Spleen (tissue), 11 donors: ENCODE results near the gene GMEB2. TPM values are rescaled to one million over a fixed set of nuclear protein-coding genes. Genes with fewer than 3 reads are reported as not detected.

Experiments used
- DNase-seq: peaks from one replicate; pipeline ENCODE4 v3.0.0-alpha.2; 2020
- H3K27ac ChIP-seq, 8 donors: fragments of 200-600 bp; sonication (generic) in 7 of 8; 1 replicate in 4 of 8; 2 replicates in 4 of 8; pipeline versions ENCODE4 v1.5.0 to v1.8.0; 2016 to 2021; ENCODE audit warnings: inconsistent platforms in 4 of 8, mild to moderate bottlenecking in 4 of 8, moderate library complexity in 1 of 8
- H3K27me3 ChIP-seq, 7 donors: fragments of 200-600 bp; sonication (generic) in 6 of 7; replicated peaks in 1 of 7; 1 replicate in 4 of 7; 2 replicates in 3 of 7; pipeline versions ENCODE4 v1.5.0 to v1.8.0; 2016 to 2021; ENCODE audit warnings: inconsistent platforms in 3 of 7, mild to moderate bottlenecking in 1 of 7
- H3K36me3 ChIP-seq, 6 donors: fragments of 200-600 bp; sonication (generic) in 5 of 6; 1 replicate in 4 of 6; 2 replicates in 2 of 6; pipeline versions ENCODE4 v1.5.0 to v1.8.0; 2016 to 2021; ENCODE audit warnings: inconsistent platforms in 2 of 6
- H3K4me1 ChIP-seq, 6 donors: fragments of 200-600 bp; sonication (generic) in 5 of 6; 1 replicate in 3 of 6; 2 replicates in 3 of 6; pipeline versions ENCODE4 v1.5.0 to v1.8.0; 2016 to 2021; ENCODE audit warnings: inconsistent platforms in 3 of 6
- H3K4me3 ChIP-seq, 8 donors: fragments of 200-600 bp; sonication (generic) in 7 of 8; 1 replicate in 4 of 8; 2 replicates in 4 of 8; pipeline versions ENCODE4 v1.5.0 to v1.8.0; 2016 to 2021; ENCODE audit warnings: inconsistent platforms in 4 of 8, mild to moderate bottlenecking in 4 of 8, moderate library complexity in 2 of 8
- H3K9me3 ChIP-seq, 8 donors: fragments of 200-600 bp; sonication (generic) in 7 of 8; 1 replicate in 4 of 8; 2 replicates in 4 of 8; pipeline versions ENCODE4 v1.5.0 to v1.8.0; 2016 to 2021; ENCODE audit warnings: inconsistent platforms in 4 of 8
- CTCF ChIP-seq, 11 experiments: fragments of 200-600 bp in 7 of 11; fragments of 450-650 bp in 4 of 11; sonication (generic) in 4 of 11; IDR thresholded peaks in 8 of 11; conservative IDR thresholded peaks in 3 of 11; 1 replicate in 7 of 11; 2 replicates in 4 of 11; pipeline versions ENCODE4 v1.4.0 to v1.8.0; 2016 to 2021; ENCODE audit warnings: antibody characterized with exemption in 11 of 11, inconsistent platforms in 4 of 11, mild to moderate bottlenecking in 1 of 11
- POLR2A ChIP-seq, 3 donors: fragments of 450-650 bp; IDR thresholded peaks; one replicate each; pipeline ENCODE4 v1.5.1; 2017; ENCODE audit warnings: antibody characterized with exemption in 3 of 3, mild to moderate bottlenecking in 1 of 3
- POLR2AphosphoS5 ChIP-seq, 3 donors: sonication (generic); formaldehyde crosslinking; IDR thresholded peaks; one replicate each; pipeline ENCODE4 v1.5.1; 2017; ENCODE audit warnings: antibody characterized with exemption in 3 of 3
- WGBS, 5 donors: extraction: QIAGEN DNeasy Blood & Tissue Kit in 3 of 5; methylation state at CpG; one replicate each; pipeline versions ENCODE4 v1.1.5 to v1.1.7; 2013 to 2018; 5-methylcytosine and 5-hydroxymethylcytosine counted together
- intact Hi-C: fragments of 100-400 bp; cut with DNase I; formaldehyde crosslinking; loops from one replicate; pipeline ENCODE4 v1.15.0; 2023; ENCODE audit warnings: low total_unique reads
- polyA plus RNA-seq, 3 donors: library from polyadenylated mRNA; stranded (reverse); fragments of 200-250 nt; gene quantifications; one replicate each; pipeline ENCODE4 v1.2.1, GENCODE V29; 2013
- total RNA-seq, 7 donors: library from RNA; depleted of rRNA in 3 of 7; stranded (reverse); fragments of >200 nt in 3 of 7; fragmentation: NEBNext Ultra II Directional in 4 of 7; extraction: Animal tissue kit (Norgen Biotek cat#: 25700) in 4 of 7; gene quantifications; one replicate each; pipeline versions ENCODE4 v1.1.0 to v1.2.1, GENCODE V29; 2016 to 2021
- donor health status: healthy with polysubstance abuse.
- donor health status: DM: no; HTN: no; CAD: no; lungs with moderate emphysema.
- donor health status: DM: no; HTN: no; CAD: no.
- donor health status: Bipolar disorder and iron deficiency.
- donor health status: healthy.
- donor health status: DM: no; HTN: no; CAD: no.
- donor health status: DM: yes; HTN: yes; CAD: no.

GMEB2 gene
- total and polyA plus RNA-seq, 10 donors = 8.6 to 15.0 (median 12.5) TPM

DNA sequence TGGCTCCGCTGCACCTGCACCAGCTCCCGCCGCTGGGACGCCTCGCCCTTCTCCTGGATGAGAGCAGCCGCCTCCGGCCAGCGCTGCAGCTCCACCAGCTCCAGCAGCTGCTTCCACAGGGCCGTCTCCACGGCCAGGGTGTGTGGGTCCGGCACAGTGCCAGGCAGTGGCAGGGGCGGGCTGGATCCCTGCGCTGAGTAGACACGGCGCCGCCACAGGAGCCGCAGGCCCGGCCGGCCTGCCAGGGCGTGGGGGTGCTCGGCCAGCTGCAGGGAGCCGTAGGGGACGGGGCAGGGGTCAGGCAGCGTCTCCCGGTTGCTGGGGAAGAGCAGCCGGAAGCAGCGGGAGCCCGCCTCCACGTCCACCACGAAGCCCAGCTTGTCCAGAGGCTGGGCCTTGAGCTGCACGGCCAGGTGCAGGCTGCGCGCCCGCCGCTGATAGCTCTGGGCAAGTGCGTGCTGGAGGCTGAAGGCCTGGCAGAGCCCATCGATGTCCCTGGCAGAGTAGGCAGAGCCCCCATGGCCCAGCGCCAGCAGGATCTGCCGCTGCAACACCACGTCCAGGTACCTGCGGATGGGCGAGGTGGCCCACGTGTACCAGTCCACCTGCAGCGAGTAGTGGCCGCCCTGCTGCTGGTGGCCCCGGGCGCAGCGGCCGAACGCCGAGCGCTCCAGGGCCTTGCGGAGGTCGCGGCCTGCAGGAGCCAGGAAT, 63.5 kb downstream of the GMEB2 start:
- no peak for DNase-seq
- H3K4me1 ChIP-seq = peaks cover 1 to 37% (median 20%) of the 10 kb centered on the region in 6 donors
- 87 to 96% (median 94%) methylated on average over 3 to 55 of the region's 55 CpGs for WGBS, 5 donors
- no peak overlapping the region for H3K27ac ChIP-seq
- H3K4me3 ChIP-seq = no peak overlapping the region
- H3K27me3 ChIP-seq = no peaks in the 10 kb centered on the region
- intact Hi-C loops = no loop called here
- H3K9me3 ChIP-seq = no peaks in the 10 kb centered on the region
- no peak for TF ChIP-seq CTCF (IDR thresholded peaks at IDR 0.05 in 8 of 11, conservative IDR thresholded peaks at IDR 0.05 in 3 of 11)
- TF ChIP-seq POLR2AphosphoS5 (IDR thresholded peaks at IDR 0.05) = no peak
- no peak for TF ChIP-seq POLR2A (IDR thresholded peaks at IDR 0.05)
- H3K36me3 ChIP-seq = peaks cover 3 to 99% (median 79%) of the 10 kb centered on the region in 6 donors

DNA sequence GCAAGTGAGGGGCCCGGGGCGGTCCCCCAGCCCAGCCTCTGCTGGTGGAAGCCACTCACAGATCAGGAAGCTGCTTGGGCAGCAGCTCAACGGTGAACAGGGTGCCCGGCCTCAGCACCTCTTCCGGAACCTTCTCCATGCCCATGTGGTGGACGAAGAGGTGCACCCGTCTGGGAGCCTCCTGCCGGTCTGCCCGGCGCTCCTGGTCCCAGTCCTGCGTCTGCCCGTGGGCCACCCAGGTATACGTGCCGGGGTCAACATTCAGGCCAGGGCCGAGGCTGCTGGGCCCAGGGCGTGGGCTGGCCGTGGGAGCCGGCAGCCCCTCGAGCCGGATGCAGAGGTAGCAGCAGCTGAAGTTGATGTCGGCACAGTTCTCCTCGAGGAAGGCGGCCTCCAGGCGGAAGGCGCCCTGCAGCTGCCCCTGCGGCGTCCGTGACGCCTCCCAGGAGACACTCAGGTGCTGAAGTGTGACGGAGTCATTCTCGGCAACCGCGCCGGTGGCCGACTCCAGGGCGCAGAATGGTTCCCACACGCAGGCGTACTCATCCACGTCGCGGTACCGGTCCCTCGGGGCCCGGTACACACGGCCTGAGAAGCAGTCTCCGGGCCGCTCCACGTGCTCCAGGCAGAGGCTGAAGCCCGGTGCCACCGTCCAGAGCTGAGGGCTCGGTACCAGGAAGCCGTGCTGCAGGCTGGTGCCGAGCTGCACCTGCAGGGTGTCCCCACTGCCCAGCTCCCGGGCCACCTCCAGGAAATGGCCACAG, 64.3 kb downstream of the GMEB2 start:
- Histone ChIP-seq H3K27ac (no peak overlapping the region), H3K36me3 (peaks cover 3 to 99% (median 82%) of the 10 kb centered on the region in 6 donors), H3K4me1 (peaks cover 0 to 30% (median 13%) of the 10 kb centered on the region in 6 donors), H3K27me3 (no peaks in the 10 kb centered on the region), H3K4me3 (no peak overlapping the region), H3K9me3 (no peaks in the 10 kb centered on the region)
- 92 to 96% (median 92%) methylated on average over 13 to 54 of the region's 54 CpGs for WGBS, 5 donors
- intact Hi-C loops = no loop called here
- peak; percentile 11 to 65 (median 42) for TF ChIP-seq POLR2AphosphoS5 (IDR thresholded peaks at IDR 0.05)
- no peak for TF ChIP-seq CTCF (IDR thresholded peaks at IDR 0.05 in 8 of 11, conservative IDR thresholded peaks at IDR 0.05 in 3 of 11)
- TF ChIP-seq POLR2A (IDR thresholded peaks at IDR 0.05) = no peak
- DNase-seq = peak; percentile 81

GRCh38 chr20:63561624-63562396, 65.1 kb downstream of the GMEB2 start:
- H3K27ac ChIP-seq = no peak overlapping the region
- no peak overlapping the region for H3K4me3 ChIP-seq
- peaks cover 3 to 99% (median 80%) of the 10 kb centered on the region in 6 donors for H3K36me3 ChIP-seq
- WGBS, 5 donors = 87 to 97% (median 91%) methylated on average over 19 to 36 of the region's 36 CpGs
- TF ChIP-seq CTCF (IDR thresholded peaks at IDR 0.05 in 8 of 11, conservative IDR thresholded peaks at IDR 0.05 in 3 of 11) = no peak
- intact Hi-C loops = no loop called here
- no peaks in the 10 kb centered on the region for H3K27me3 ChIP-seq
- no peak for DNase-seq
- peaks cover 0 to 22% (median 5%) of the 10 kb centered on the region in 6 donors for H3K4me1 ChIP-seq
- no peaks in the 10 kb centered on the region for H3K9me3 ChIP-seq
